ENCODE measurements around the gene NXNL2.

Gene NXNL2

GRCh38 chr9:88578121-88579049 lies 43.4 kb downstream of the NXNL2 start:
- DNase-seq (ENCODE audit: low spot score), result peak; percentile 85

- DNase-seq (ENCODE audit: low spot score), result no peak
Measured at GRCh38 chr9:88579050-88579715, 44.2 kb downstream of the NXNL2 start.

GRCh38 chr9:88580961-88581360 lies 46.0 kb downstream of the NXNL2 start:
- DNase-seq (ENCODE audit: low spot score), result no peak

- peak; percentile 63 for DNase-seq (ENCODE audit: low spot score)
Measured at GRCh38 chr9:88583901-88584596, 49.1 kb downstream of the NXNL2 start.

- DNase-seq (ENCODE audit: low spot score), result no peak
Measured at GRCh38 chr9:88585426-88585825, 50.4 kb downstream of the NXNL2 start.

GRCh38 chr9:88586452-88586851 lies 51.5 kb downstream of the NXNL2 start:
- DNase-seq (ENCODE audit: low spot score), result no peak

- no peak for DNase-seq (ENCODE audit: low spot score)
Measured at GRCh38 chr9:88587182-88587581, 52.2 kb downstream of the NXNL2 start.

- DNase-seq (ENCODE audit: low spot score), result no peak
Measured at GRCh38 chr9:88587885-88588649, 53.1 kb downstream of the NXNL2 start.

GRCh38 chr9:88589656-88590055 lies 54.7 kb downstream of the NXNL2 start:
- no peak for DNase-seq (ENCODE audit: low spot score)

GRCh38 chr9:88590558-88591146 lies 55.7 kb downstream of the NXNL2 start:
- no peak for DNase-seq (ENCODE audit: low spot score)

GRCh38 chr9:88593537-88594185 lies 58.7 kb downstream of the NXNL2 start:
- DNase-seq (ENCODE audit: low spot score), result peak; percentile 41

All from AG08396 (cell line).